ENCODE measurements around the gene MAPK6. TPM values are rescaled to one million over a fixed set of nuclear protein-coding genes. Genes with fewer than 3 reads are reported as not detected.
"Not testable (repeated sequence)": the region's sequence is repeated elsewhere in the genome, so short reads cannot be mapped to it uniquely, and the experiment has no call there.

Gene MAPK6
- total RNA-seq, 1 experiment from 2014 or later = 38.7 TPM

DNA sequence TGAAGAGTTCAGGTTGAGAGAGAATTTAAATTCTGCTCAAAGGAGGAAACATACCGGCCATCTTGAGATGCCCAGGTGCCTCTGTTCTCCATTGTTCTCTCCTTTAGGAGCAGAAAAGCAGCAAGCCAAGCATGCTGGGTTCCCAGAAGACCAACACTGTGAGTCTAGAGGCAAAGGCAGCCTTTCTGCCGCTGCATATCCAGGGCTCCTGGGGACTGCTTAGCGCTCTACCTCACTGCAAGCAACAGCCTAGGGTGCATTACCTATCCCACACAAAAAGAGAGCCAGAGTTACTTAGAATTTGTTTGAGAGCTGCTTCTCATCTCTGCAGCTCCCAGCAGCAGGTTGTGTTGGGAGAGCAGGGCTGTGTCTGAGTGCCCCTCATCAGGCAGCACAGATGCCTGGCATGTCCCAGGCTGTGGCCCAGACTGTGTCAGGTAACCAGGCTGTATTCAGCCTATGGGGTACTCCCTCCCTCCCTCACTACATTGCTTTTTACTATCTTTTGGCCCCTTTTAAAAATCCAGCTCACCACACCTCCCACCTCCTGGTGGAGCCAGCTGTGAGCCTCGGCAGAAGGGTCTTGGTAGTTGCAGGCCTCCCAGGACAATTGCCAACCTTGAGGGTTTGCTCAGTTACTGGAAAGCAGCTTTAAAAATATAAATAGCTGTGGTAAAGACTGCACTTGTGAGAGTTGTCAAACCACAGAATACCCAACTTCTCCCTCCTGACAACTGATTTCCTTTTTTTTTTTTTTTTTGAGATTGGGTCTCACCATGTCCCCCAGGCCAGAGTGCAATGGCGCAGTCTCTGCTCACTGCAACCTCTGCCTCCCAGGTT, 63.4 kb downstream of the MAPK6 start:
- no TSS peak for BruUV-seq (replicated peaks)
- Histone ChIP-seq H3K27ac (no peak overlapping the region), H2AFZ (no peak overlapping the region), H3K36me3 (ENCODE audit: low read depth) (no peaks in the 10 kb centered on the region), H3K27me3 (ENCODE audit: insufficient read depth, low read depth) (no peaks in the 10 kb centered on the region), H3K79me2 (ENCODE audit: low read depth) (no peaks in the 10 kb centered on the region), H3K4me1 (replicated peaks; ENCODE audit: insufficient read depth) (no peaks in the 10 kb centered on the region), H3K4me3 (no peak overlapping the region), H4K20me1 (ENCODE audit: insufficient read depth) (no peaks in the 10 kb centered on the region), H3K9me3 (ENCODE audit: insufficient read depth, low read depth) (peaks cover 6% of the 10 kb centered on the region; the same call in 1 of the 2 replicates), H3K9me2 (ENCODE audit: insufficient read depth) (no peaks in the 10 kb centered on the region), H3K4me2 (no peak overlapping the region), H3F3A (ENCODE audit: insufficient read depth, low read depth) (no peaks in the 10 kb centered on the region)
- intact Hi-C loops (cut with micrococcal nuclease; ENCODE audit: unreplicated experiment) = no loop called here
- CTCF ChIA-PET = no interaction called here
- TF ChIP-seq CTCF (conservative IDR thresholded peaks at IDR 0.05) (no peak), EZH2 (IDR thresholded peaks at IDR 0.05; ENCODE audit: low read depth) (no peak)
- DNase-seq = no peak
- POLR2A ChIA-PET (ENCODE audit: unreplicated experiment) = no interaction called here

GRCh38 chr15:52083037-52083359, 64.0 kb downstream of the MAPK6 start:
- H4K20me1 ChIP-seq (ENCODE audit: insufficient read depth); intact Hi-C loops (cut with micrococcal nuclease; ENCODE audit: unreplicated experiment); H3K27me3 ChIP-seq (ENCODE audit: insufficient read depth, low read depth); H3K9me2 ChIP-seq (ENCODE audit: insufficient read depth); H3K27ac ChIP-seq; H3K4me3 ChIP-seq; BruUV-seq (replicated peaks); H3K79me2 ChIP-seq (ENCODE audit: low read depth); CTCF ChIA-PET; H3K36me3 ChIP-seq (ENCODE audit: low read depth); H3K4me1 ChIP-seq (replicated peaks; ENCODE audit: insufficient read depth); H3F3A ChIP-seq (ENCODE audit: insufficient read depth, low read depth); DNase-seq; H3K9me3 ChIP-seq (ENCODE audit: insufficient read depth, low read depth); H3K4me2 ChIP-seq; H2AFZ ChIP-seq: not testable (repeated sequence)
- POLR2A ChIA-PET (ENCODE audit: unreplicated experiment) = interaction anchor here (0.6 kb wide), 1 partner anchor 248 kb away, joined by 5 read pairs; no protein-coding TSS in a partner anchor

- H2AFZ ChIP-seq = no peak overlapping the region
- no peak for DNase-seq
- no peaks in the 10 kb centered on the region for H3K36me3 ChIP-seq (ENCODE audit: low read depth)
- H3F3A ChIP-seq (ENCODE audit: insufficient read depth, low read depth) = no peaks in the 10 kb centered on the region
- no peak for TF ChIP-seq CTCF (conservative IDR thresholded peaks at IDR 0.05)
- TF ChIP-seq EZH2 (IDR thresholded peaks at IDR 0.05; ENCODE audit: low read depth) = no peak
- no peaks in the 10 kb centered on the region for H4K20me1 ChIP-seq (ENCODE audit: insufficient read depth)
- CTCF ChIA-PET = interaction anchor here (0.7 kb wide), 1 partner anchor 324 kb away, joined by 3 read pairs; no protein-coding TSS in a partner anchor
- H3K27ac ChIP-seq = no peak overlapping the region
- no peak overlapping the region for H3K4me2 ChIP-seq
- H3K9me2 ChIP-seq (ENCODE audit: insufficient read depth) = no peaks in the 10 kb centered on the region
- H3K79me2 ChIP-seq (ENCODE audit: low read depth) = no peaks in the 10 kb centered on the region
- POLR2A ChIA-PET (ENCODE audit: unreplicated experiment) = interaction anchor here (0.6 kb wide), 1 partner anchor 248 kb away, joined by 5 read pairs; no protein-coding TSS in a partner anchor
- no peaks in the 10 kb centered on the region for H3K4me1 ChIP-seq (replicated peaks; ENCODE audit: insufficient read depth)
- peaks cover 6% of the 10 kb centered on the region; the same call in 1 of the 2 replicates for H3K9me3 ChIP-seq (ENCODE audit: insufficient read depth, low read depth)
- BruUV-seq (replicated peaks) = no TSS peak
- no peak overlapping the region for H3K4me3 ChIP-seq
- intact Hi-C loops (cut with micrococcal nuclease; ENCODE audit: unreplicated experiment) = no loop called here
- no peaks in the 10 kb centered on the region for H3K27me3 ChIP-seq (ENCODE audit: insufficient read depth, low read depth)
These were observed 64.6 kb downstream of the MAPK6 start for GRCh38 chr15:52083603-52084002.

All from PC-9 (cell line).